ENCODE measurements around the gene CENPU.

DNA sequence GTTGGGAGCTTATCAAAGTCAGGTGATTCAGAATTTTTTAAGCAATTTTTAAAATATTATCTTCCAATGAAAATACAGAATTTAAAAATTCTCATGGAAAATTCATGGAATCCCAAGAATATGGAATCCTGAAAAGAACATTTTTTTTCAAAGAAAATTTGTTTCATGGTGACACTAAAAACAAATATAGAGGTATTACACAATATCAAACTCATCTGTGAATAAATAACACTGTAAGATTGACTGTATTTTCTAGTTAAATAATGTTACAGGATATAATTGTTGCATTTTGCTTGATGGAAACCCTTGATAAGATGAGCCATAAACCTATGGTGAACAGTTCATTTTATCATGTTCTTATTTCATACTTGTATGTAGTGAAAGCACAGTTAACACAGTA is 72.9 kb downstream of the CENPU start:
- TF ChIP-seq, protein P1, sequence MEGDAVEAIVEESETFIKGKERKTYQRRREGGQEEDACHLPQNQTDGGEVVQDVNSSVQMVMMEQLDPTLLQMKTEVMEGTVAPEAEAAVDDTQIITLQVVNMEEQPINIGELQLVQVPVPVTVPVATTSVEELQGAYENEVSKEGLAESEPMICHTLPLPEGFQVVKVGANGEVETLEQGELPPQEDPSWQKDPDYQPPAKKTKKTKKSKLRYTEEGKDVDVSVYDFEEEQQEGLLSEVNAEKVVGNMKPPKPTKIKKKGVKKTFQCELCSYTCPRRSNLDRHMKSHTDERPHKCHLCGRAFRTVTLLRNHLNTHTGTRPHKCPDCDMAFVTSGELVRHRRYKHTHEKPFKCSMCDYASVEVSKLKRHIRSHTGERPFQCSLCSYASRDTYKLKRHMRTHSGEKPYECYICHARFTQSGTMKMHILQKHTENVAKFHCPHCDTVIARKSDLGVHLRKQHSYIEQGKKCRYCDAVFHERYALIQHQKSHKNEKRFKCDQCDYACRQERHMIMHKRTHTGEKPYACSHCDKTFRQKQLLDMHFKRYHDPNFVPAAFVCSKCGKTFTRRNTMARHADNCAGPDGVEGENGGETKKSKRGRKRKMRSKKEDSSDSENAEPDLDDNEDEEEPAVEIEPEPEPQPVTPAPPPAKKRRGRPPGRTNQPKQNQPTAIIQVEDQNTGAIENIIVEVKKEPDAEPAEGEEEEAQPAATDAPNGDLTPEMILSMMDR (IDR thresholded peaks at IDR 0.05) = no peak
- TF ChIP-seq EP300 (IDR thresholded peaks at IDR 0.05; ENCODE audit: low read depth) (no peak), POLR2A (IDR thresholded peaks at IDR 0.05) (no peak)

Data from transverse colon (tissue), 3 donors.